ENCODE measurements around the gene PABPN1.
A peak's percentile ranks its signal among the peaks of the same experiment; 100 is the strongest.

The PABPN1 gene

GRCh38 chr14:23306412-23307145 is 14.7 kb upstream of the PABPN1 start, which contains the start of gene BCL2L2:
BCL2L2 (plus strand) TSS chr14:23306833; CDS start chr14:23307768, 935 bp downstream.
- Histone ChIP-seq H2AFZ (ENCODE audit: low read length) (no peak within 1 kb of the TSS), H3K79me2 (ENCODE audit: insufficient read depth, low read length) (no peaks in the 10 kb centered on the region), H4K20me1 (ENCODE audit: insufficient read depth, low read length) (no peaks in the 10 kb centered on the region), H3K4me2 (ENCODE audit: low read length) (peak within 1 kb of the TSS; percentile 14; the same call in 1 of the 2 replicates), H3K27me3 (ENCODE audit: insufficient read depth, low read length) (no peaks in the 10 kb centered on the region; the same call in 1 of the 2 replicates), H3K9ac (ENCODE audit: low read length) (no peak within 1 kb of the TSS; the same call in 1 of the 2 replicates), H3K36me3 (ENCODE audit: insufficient read depth, low read length) (no peaks in the 10 kb centered on the region), H3K9me2 (ENCODE audit: low read depth, low read length) (no peaks in the 10 kb centered on the region), H3K27ac (ENCODE audit: low read depth, low read length, poor library complexity, severe bottlenecking) (no peak within 1 kb of the TSS), H3F3A (ENCODE audit: insufficient read depth, low read length) (no peaks in the 10 kb centered on the region), H3K9me3 (ENCODE audit: low read length) (no peaks in the 10 kb centered on the region), H3K4me3 (ENCODE audit: low read depth, low read length, poor library complexity, severe bottlenecking) (peak within 1 kb of the TSS; percentile 30), H3K4me1 (ENCODE audit: insufficient read depth, low read length, severe bottlenecking) (peaks cover 12% of the 10 kb centered on the region)
- TF ChIP-seq, protein P1, sequence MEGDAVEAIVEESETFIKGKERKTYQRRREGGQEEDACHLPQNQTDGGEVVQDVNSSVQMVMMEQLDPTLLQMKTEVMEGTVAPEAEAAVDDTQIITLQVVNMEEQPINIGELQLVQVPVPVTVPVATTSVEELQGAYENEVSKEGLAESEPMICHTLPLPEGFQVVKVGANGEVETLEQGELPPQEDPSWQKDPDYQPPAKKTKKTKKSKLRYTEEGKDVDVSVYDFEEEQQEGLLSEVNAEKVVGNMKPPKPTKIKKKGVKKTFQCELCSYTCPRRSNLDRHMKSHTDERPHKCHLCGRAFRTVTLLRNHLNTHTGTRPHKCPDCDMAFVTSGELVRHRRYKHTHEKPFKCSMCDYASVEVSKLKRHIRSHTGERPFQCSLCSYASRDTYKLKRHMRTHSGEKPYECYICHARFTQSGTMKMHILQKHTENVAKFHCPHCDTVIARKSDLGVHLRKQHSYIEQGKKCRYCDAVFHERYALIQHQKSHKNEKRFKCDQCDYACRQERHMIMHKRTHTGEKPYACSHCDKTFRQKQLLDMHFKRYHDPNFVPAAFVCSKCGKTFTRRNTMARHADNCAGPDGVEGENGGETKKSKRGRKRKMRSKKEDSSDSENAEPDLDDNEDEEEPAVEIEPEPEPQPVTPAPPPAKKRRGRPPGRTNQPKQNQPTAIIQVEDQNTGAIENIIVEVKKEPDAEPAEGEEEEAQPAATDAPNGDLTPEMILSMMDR (IDR thresholded peaks at IDR 0.05; ENCODE audit: low read length) = no peak
- TF ChIP-seq EZH2 (IDR thresholded peaks at IDR 0.05; ENCODE audit: borderline replicate concordance, low read length) = no peak

GRCh38 chr14:23307146-23307530 is 14.1 kb upstream of the PABPN1 start:
- Histone ChIP-seq H3K9me3 (ENCODE audit: low read length) (no peaks in the 10 kb centered on the region), H3K27me3 (ENCODE audit: insufficient read depth, low read length) (no peaks in the 10 kb centered on the region; the same call in 1 of the 2 replicates), H3K4me3 (ENCODE audit: low read depth, low read length, poor library complexity, severe bottlenecking) (peak overlapping the region; percentile 30), H3K9ac (ENCODE audit: low read length) (no peak overlapping the region; the same call in 1 of the 2 replicates), H3K9me2 (ENCODE audit: low read depth, low read length) (no peaks in the 10 kb centered on the region), H3F3A (ENCODE audit: insufficient read depth, low read length) (no peaks in the 10 kb centered on the region), H3K36me3 (ENCODE audit: insufficient read depth, low read length) (no peaks in the 10 kb centered on the region), H3K4me2 (ENCODE audit: low read length) (peak overlapping the region; percentile 14; the same call in 1 of the 2 replicates), H3K4me1 (ENCODE audit: insufficient read depth, low read length, severe bottlenecking) (peaks cover 12% of the 10 kb centered on the region), H4K20me1 (ENCODE audit: insufficient read depth, low read length) (no peaks in the 10 kb centered on the region), H2AFZ (ENCODE audit: low read length) (no peak overlapping the region), H3K27ac (ENCODE audit: low read depth, low read length, poor library complexity, severe bottlenecking) (no peak overlapping the region), H3K79me2 (ENCODE audit: insufficient read depth, low read length) (no peaks in the 10 kb centered on the region)
- no peak for TF ChIP-seq EZH2 (IDR thresholded peaks at IDR 0.05; ENCODE audit: borderline replicate concordance, low read length)

DNA sequence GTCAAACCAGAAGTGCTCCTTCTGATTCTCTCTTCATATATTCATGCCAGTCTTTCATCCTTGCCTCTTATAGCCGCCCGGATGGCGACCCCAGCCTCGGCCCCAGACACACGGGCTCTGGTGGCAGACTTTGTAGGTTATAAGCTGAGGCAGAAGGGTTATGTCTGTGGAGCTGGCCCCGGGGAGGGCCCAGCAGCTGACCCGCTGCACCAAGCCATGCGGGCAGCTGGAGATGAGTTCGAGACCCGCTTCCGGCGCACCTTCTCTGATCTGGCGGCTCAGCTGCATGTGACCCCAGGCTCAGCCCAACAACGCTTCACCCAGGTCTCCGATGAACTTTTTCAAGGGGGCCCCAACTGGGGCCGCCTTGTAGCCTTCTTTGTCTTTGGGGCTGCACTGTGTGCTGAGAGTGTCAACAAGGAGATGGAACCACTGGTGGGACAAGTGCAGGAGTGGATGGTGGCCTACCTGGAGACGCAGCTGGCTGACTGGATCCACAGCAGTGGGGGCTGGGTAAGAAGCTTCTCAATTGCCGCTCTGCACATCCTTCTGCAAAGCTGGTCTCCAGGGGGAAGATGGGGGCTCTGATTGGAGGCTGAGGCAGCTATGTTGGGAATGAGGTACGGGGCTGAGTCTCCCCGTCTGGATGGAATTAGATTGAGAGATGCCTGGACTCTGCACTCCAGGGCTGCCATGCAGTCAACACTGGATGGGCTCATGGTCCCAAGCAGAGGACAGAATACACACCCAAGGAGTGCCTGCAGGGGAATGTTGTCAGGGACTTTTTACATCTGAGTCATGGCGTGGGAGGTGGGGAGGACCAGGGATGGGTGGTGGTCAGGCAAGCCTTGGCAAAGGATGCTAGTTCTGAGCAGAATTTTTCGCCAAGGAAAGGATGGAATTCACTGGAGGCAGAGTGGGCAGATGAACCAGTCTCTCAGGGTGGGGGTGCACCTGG is 13.3 kb upstream of the PABPN1 start:
- H2AFZ ChIP-seq (ENCODE audit: low read length) = no peak overlapping the region
- H3K9me2 ChIP-seq (ENCODE audit: low read depth, low read length) = no peaks in the 10 kb centered on the region
- H3K4me3 ChIP-seq (ENCODE audit: low read depth, low read length, poor library complexity, severe bottlenecking) = no peak overlapping the region
- H3K79me2 ChIP-seq (ENCODE audit: insufficient read depth, low read length) = no peaks in the 10 kb centered on the region
- TF ChIP-seq EZH2 (IDR thresholded peaks at IDR 0.05; ENCODE audit: borderline replicate concordance, low read length) = no peak
- TF ChIP-seq, protein P1 (IDR thresholded peaks at IDR 0.05; ENCODE audit: low read length) = no peak
- no peaks in the 10 kb centered on the region for H3F3A ChIP-seq (ENCODE audit: insufficient read depth, low read length)
- no peaks in the 10 kb centered on the region for H4K20me1 ChIP-seq (ENCODE audit: insufficient read depth, low read length)
- H3K4me1 ChIP-seq (ENCODE audit: insufficient read depth, low read length, severe bottlenecking) = peaks cover 9% of the 10 kb centered on the region
- H3K27ac ChIP-seq (ENCODE audit: low read depth, low read length, poor library complexity, severe bottlenecking) = no peak overlapping the region
- no peaks in the 10 kb centered on the region; the same call in 1 of the 2 replicates for H3K27me3 ChIP-seq (ENCODE audit: insufficient read depth, low read length)
- no peaks in the 10 kb centered on the region for H3K36me3 ChIP-seq (ENCODE audit: insufficient read depth, low read length)
- no peak overlapping the region for H3K4me2 ChIP-seq (ENCODE audit: low read length)
- H3K9ac ChIP-seq (ENCODE audit: low read length) = no peak overlapping the region
- no peaks in the 10 kb centered on the region for H3K9me3 ChIP-seq (ENCODE audit: low read length)

Data from OCI-LY1 (cell line).